Ishikawa (cell line): ENCODE measurements around the gene NANOS2.

Source experiments
- CEBPB ChIP-seq: IDR thresholded peaks from 2 replicates; pipeline ENCODE4 v1.6.1; 2012
- CREB1 ChIP-seq: IDR thresholded peaks from 2 replicates; pipeline ENCODE4 v1.6.1; 2012; ENCODE audit warnings: low read depth
- EGR1 ChIP-seq: IDR thresholded peaks from 2 replicates; pipeline ENCODE4 v1.6.1; 2012
- EP300 ChIP-seq: IDR thresholded peaks from 2 replicates; pipeline ENCODE4 v1.6.1; 2012; ENCODE audit warnings: borderline replicate concordance
- FOXM1 ChIP-seq: IDR thresholded peaks from 2 replicates; pipeline ENCODE4 v1.6.1; 2012; ENCODE audit warnings: low read depth, borderline replicate concordance
- NFIC ChIP-seq: IDR thresholded peaks from 2 replicates; pipeline ENCODE4 v1.6.1; 2012
- RAD21 ChIP-seq: IDR thresholded peaks from 2 replicates; pipeline ENCODE4 v1.6.1; 2012; ENCODE audit warnings: low read depth
- REST ChIP-seq: IDR thresholded peaks from 2 replicates; pipeline ENCODE4 v1.6.1; 2012; ENCODE audit warnings: low read depth, mild to moderate bottlenecking
- TAF1 ChIP-seq: IDR thresholded peaks from 2 replicates; pipeline ENCODE4 v1.6.1; 2012; ENCODE audit warnings: low read depth, mild to moderate bottlenecking
- TCF12 ChIP-seq: IDR thresholded peaks from 2 replicates; pipeline ENCODE4 v1.6.1; 2012; ENCODE audit warnings: low read depth
- TEAD4 ChIP-seq: IDR thresholded peaks from 2 replicates; pipeline ENCODE4 v1.6.1; 2012
- YY1 ChIP-seq: IDR thresholded peaks from 2 replicates; pipeline ENCODE4 v1.6.1; 2012; ENCODE audit warnings: low read depth
- ZBTB7A ChIP-seq: IDR thresholded peaks from 2 replicates; pipeline ENCODE4 v1.6.1; 2012; ENCODE audit warnings: low read depth
- TF ChIP-seq, protein P1 (sequence below): IDR thresholded peaks from 2 replicates; pipeline ENCODE4 v1.6.1; 2012
- TF ChIP-seq, protein P2 (sequence below): IDR thresholded peaks from 2 replicates; pipeline ENCODE4 v1.6.1; 2012

The NANOS2 gene

GRCh38 chr19:45881082-45881908 lies 33.3 kb downstream of the NANOS2 start:
- TF ChIP-seq TEAD4, result no peak
- TF ChIP-seq YY1, result no peak
- TF ChIP-seq CREB1, result no peak
- no peak for TF ChIP-seq REST

DNA sequence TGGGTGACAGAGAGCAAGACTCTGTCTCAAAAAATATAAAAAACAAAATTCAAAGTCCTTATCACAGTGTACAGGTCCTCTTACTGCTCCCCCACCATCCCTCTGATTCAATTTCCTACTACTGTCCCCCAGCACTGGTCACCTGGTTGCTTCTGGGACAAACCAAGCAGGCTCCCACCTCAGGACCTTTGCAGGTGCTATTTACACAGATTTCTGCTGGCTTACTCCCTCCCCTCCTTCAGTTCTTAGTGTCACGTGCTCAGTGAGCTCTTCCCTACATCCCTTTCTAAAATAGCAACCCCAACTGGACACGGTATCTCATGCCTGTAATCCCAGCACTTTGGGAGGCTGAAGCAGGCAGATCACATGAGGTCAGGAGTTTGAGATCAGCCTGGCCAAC lies 34.6 kb downstream of the NANOS2 start:
- TF ChIP-seq TAF1, result no peak
- no peak for TF ChIP-seq EP300
- TF ChIP-seq, protein P1, sequence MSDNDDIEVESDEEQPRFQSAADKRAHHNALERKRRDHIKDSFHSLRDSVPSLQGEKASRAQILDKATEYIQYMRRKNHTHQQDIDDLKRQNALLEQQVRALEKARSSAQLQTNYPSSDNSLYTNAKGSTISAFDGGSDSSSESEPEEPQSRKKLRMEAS, result no peak
- TF ChIP-seq CREB1, result no peak
- no peak for TF ChIP-seq YY1
- TF ChIP-seq RAD21, result no peak
- no peak for TF ChIP-seq TEAD4
- TF ChIP-seq TCF12, result no peak
- TF ChIP-seq EGR1, result no peak
- TF ChIP-seq, protein P2, sequence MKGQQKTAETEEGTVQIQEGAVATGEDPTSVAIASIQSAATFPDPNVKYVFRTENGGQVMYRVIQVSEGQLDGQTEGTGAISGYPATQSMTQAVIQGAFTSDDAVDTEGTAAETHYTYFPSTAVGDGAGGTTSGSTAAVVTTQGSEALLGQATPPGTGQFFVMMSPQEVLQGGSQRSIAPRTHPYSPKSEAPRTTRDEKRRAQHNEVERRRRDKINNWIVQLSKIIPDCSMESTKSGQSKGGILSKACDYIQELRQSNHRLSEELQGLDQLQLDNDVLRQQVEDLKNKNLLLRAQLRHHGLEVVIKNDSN, result no peak
- TF ChIP-seq FOXM1, result no peak
- no peak for TF ChIP-seq CEBPB
- no peak for TF ChIP-seq ZBTB7A
- TF ChIP-seq NFIC, result no peak
- TF ChIP-seq REST, result no peak

DNA sequence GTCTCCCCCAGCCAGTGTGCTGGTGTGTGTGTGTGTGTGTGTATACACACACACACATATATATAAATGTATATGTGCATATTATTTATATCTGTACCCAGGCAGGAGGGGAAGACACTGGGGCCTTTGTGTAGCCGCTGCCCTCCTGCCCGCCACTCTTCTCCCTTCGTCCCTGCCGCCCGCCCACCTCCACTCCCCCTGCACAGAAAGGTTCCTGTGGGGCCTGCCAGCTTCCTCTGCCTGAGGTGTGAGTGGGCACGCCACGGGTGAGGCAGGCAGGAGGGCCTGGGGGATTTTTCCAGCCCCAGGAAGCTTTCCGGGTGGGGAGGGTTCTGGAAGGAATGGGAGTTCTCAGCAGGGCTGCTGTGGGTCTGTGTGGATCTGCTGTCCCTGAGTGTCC lies 35.5 kb downstream of the NANOS2 start:
- TF ChIP-seq FOXM1 (no peak), EP300 (no peak), EGR1 (no peak), REST (no peak)

GRCh38 chr19:45878043-45878794 lies 36.4 kb downstream of the NANOS2 start:
- TF ChIP-seq, protein P1, result no peak

DNA sequence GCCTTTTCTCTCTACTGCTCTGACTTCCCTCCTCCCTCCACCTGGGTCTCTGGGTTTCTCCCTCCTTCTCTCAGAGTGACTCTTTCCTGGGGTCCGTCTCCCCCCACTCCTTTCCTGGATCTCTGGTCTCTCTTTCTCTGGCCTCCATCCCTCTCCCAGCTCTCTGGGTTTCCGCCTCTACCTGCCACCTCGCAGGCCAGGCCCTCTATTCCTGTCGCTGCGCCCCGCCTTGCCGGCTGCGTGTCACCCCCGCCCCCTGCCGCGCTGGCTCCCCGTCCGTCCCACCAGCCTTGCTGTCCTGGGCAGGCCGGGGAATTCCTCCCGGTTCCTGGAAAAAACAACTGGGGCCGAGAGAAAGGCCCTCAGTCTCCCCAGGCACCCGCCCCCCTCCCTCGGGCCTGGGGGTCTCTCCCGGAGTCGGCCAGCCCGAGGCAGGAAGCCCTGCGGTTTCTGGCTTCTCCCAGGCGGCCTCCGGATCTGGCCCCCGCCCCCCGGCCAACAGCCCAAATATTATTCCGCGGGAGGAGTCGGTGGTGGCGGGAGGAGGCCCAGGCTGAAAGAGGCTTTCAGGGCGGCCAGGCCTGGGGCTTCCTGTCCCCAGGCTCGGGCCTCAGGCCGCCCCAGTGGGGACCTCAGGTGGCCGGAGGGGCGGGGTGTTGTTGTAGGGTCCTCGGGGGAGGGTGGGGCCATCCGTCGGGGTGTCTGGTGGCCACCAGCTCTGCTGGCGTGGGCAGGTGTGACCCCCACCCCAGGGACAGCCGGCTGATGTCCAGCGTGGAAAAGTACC lies 38.0 kb downstream of the NANOS2 start:
- TF ChIP-seq EGR1 (no peak), TEAD4 (no peak), TCF12 (no peak), YY1 (no peak), RAD21 (no peak), FOXM1 (no peak), CREB1 (no peak), NFIC (no peak), TAF1 (no peak), CEBPB (no peak), REST (no peak), EP300 (no peak), ZBTB7A (no peak)
- TF ChIP-seq, protein P2, result no peak
- TF ChIP-seq, protein P1, result no peak
